ENCODE measurements around the gene HSDL1. TPM values are rescaled to one million over a fixed set of nuclear protein-coding genes. Genes with fewer than 3 reads are reported as not detected.
A peak's percentile ranks its signal among the peaks of the same experiment; 100 is the strongest.

Gene HSDL1
- total and polyA plus RNA-seq, 2 donors (not counting 3 experiments of a cell fraction or from before 2014, with no cell fraction given) = 19.9 to 27.9 TPM

GRCh38 chr16:84177741-84178073 lies 32.7 kb upstream of the HSDL1 start:
- H3K27me3 ChIP-seq (ENCODE audit: control insufficient read depth in 2 of 2, insufficient read depth in 2 of 2, low read length in 2 of 2) = no peaks in the 10 kb centered on the region
- no peak for DNase-seq (ENCODE audit: low read depth, low spot score)
- ChIA-PET POLR2A (no interaction called here), CTCF (interaction anchor here (1.5 to 3.1 kb wide), 4 partner anchors 9 to 93 kb away, joined by 8 to 18 read pairs (median 10); partner anchors contain the start of gene TAF1C)
- no peaks in the 10 kb centered on the region for H4K20me1 ChIP-seq (replicated peaks; ENCODE audit: control insufficient read depth, extremely low read depth, insufficient read depth, low read length)
- H3K36me3 ChIP-seq (ENCODE audit: control insufficient read depth in 2 of 2, extremely low read depth in 1 of 2, insufficient read depth in 2 of 2, low read length in 2 of 2) = peaks cover 6 to 35% of the 10 kb centered on the region in 2 experiments
- no peaks in the 10 kb centered on the region for H3K9me1 ChIP-seq (replicated peaks; ENCODE audit: control insufficient read depth, extremely low read depth, insufficient read depth, low read length)
- no peak overlapping the region for H3K9ac ChIP-seq (replicated peaks; ENCODE audit: extremely low read depth, insufficient read depth, low read length)
- H3K79me2 ChIP-seq (ENCODE audit: control insufficient read depth, insufficient read depth, low read length) = no peaks in the 10 kb centered on the region
- no peak overlapping the region for H3K4me2 ChIP-seq (ENCODE audit: insufficient read depth, low read length)
- no peak overlapping the region for H3K4me3 ChIP-seq (replicated peaks in 1 of 3; ENCODE audit: insufficient read depth in 1 of 3, low read depth in 1 of 3, low read length in 3 of 3)
- no peak overlapping the region for H2AFZ ChIP-seq (ENCODE audit: low read depth, low read length)
- no peak for FAIRE-seq
- dilution Hi-C loops (cut with MboI; ENCODE audit: extremely low pct_ligation_motif_present, low sequenced_read_pairs) (no loop called here), intact Hi-C loops (cut with micrococcal nuclease) (loop anchor here (1.0 to 5.0 kb wide), 2 partner anchors 9 to 210 kb away; partner anchors contain the start of gene NECAB2)
- H3K9me3 ChIP-seq (replicated peaks; ENCODE audit: control insufficient read depth, insufficient read depth, low read length) = no peaks in the 10 kb centered on the region
- BruUV-seq (replicated peaks) = no TSS peak
- no peak overlapping the region for H3K27ac ChIP-seq (ENCODE audit: insufficient read depth, low read depth, low read length)
- TF ChIP-seq GATA2 (IDR thresholded peaks at IDR 0.05; ENCODE audit: insufficient read depth, insufficient read length, low read depth, low read length) (no peak), FOS (IDR thresholded peaks at IDR 0.05; ENCODE audit: borderline replicate concordance, insufficient read depth, low read length) (peak; percentile 28), JUN (IDR thresholded peaks at IDR 0.05; ENCODE audit: borderline replicate concordance, insufficient read depth, insufficient read length, low read depth) (no peak), POLR2AphosphoS5 (IDR thresholded peaks at IDR 0.05; ENCODE audit: insufficient read depth, low read depth, low read length) (no peak)
- TF ChIP-seq, protein P1, sequence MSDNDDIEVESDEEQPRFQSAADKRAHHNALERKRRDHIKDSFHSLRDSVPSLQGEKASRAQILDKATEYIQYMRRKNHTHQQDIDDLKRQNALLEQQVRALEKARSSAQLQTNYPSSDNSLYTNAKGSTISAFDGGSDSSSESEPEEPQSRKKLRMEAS (IDR thresholded peaks at IDR 0.05; ENCODE audit: insufficient read depth, insufficient read length) = no peak
- H3K4me1 ChIP-seq (ENCODE audit: control insufficient read depth, extremely low read depth, insufficient read depth, low read length) = peaks cover 18% of the 10 kb centered on the region
